ENCODE data around the gene OPCML. TPM values are rescaled to one million over a fixed set of nuclear protein-coding genes. Genes with fewer than 3 reads are reported as not detected.

The OPCML gene
- total RNA-seq, 1 donor from 2014 or later, result 0.61 TPM

GRCh38 chr11:132770829-132771530, 761.3 kb downstream of the OPCML start:
- no peak overlapping the region for H3K27ac Mint-ChIP-seq (ENCODE audit: unreplicated experiment)
- DNase-seq, result no peak
- peaks cover 2% of the 10 kb centered on the region for H3K9me3 Mint-ChIP-seq (ENCODE audit: unreplicated experiment)
- peaks cover 6% of the 10 kb centered on the region for H3K4me1 Mint-ChIP-seq (ENCODE audit: low read depth, unreplicated experiment)
- H3K27me3 Mint-ChIP-seq (ENCODE audit: unreplicated experiment), result no peaks in the 10 kb centered on the region
- TF ChIP-seq CTCF (IDR thresholded peaks at IDR 0.05; ENCODE audit: partially characterized antibody, unreplicated experiment), result no peak
- no peaks in the 10 kb centered on the region for H3K36me3 Mint-ChIP-seq (ENCODE audit: unreplicated experiment)
- no peak overlapping the region for H3K4me3 Mint-ChIP-seq (ENCODE audit: unreplicated experiment)

- H3K27ac Mint-ChIP-seq (ENCODE audit: unreplicated experiment), result no peak overlapping the region
- peaks cover 2% of the 10 kb centered on the region for H3K27me3 Mint-ChIP-seq (ENCODE audit: unreplicated experiment)
- no peaks in the 10 kb centered on the region for H3K4me1 Mint-ChIP-seq (ENCODE audit: low read depth, unreplicated experiment)
- DNase-seq, result no peak
- no peaks in the 10 kb centered on the region for H3K36me3 Mint-ChIP-seq (ENCODE audit: unreplicated experiment)
- no peak for TF ChIP-seq CTCF (IDR thresholded peaks at IDR 0.05; ENCODE audit: partially characterized antibody, unreplicated experiment)
- no peaks in the 10 kb centered on the region for H3K9me3 Mint-ChIP-seq (ENCODE audit: unreplicated experiment)
- no peak overlapping the region for H3K4me3 Mint-ChIP-seq (ENCODE audit: unreplicated experiment)
Measured at GRCh38 chr11:132763503-132763902, 768.8 kb downstream of the OPCML start.

- Mint-ChIP-seq H3K4me1 (ENCODE audit: low read depth, unreplicated experiment) (no peaks in the 10 kb centered on the region), H3K4me3 (ENCODE audit: unreplicated experiment) (no peak overlapping the region), H3K36me3 (ENCODE audit: unreplicated experiment) (peaks cover 5% of the 10 kb centered on the region), H3K27ac (ENCODE audit: unreplicated experiment) (no peak overlapping the region), H3K27me3 (ENCODE audit: unreplicated experiment) (no peaks in the 10 kb centered on the region), H3K9me3 (ENCODE audit: unreplicated experiment) (no peaks in the 10 kb centered on the region)
- TF ChIP-seq CTCF (IDR thresholded peaks at IDR 0.05; ENCODE audit: partially characterized antibody, unreplicated experiment), result no peak
- DNase-seq, result no peak
Measured at GRCh38 chr11:132755934-132756333, 776.4 kb downstream of the OPCML start.

- TF ChIP-seq CTCF (IDR thresholded peaks at IDR 0.05; ENCODE audit: partially characterized antibody, unreplicated experiment), result no peak
- H3K4me1 Mint-ChIP-seq (ENCODE audit: low read depth, unreplicated experiment), result no peaks in the 10 kb centered on the region
- peaks cover 1% of the 10 kb centered on the region for H3K9me3 Mint-ChIP-seq (ENCODE audit: unreplicated experiment)
- H3K36me3 Mint-ChIP-seq (ENCODE audit: unreplicated experiment), result peaks cover 5% of the 10 kb centered on the region
- no peaks in the 10 kb centered on the region for H3K27me3 Mint-ChIP-seq (ENCODE audit: unreplicated experiment)
- H3K27ac Mint-ChIP-seq (ENCODE audit: unreplicated experiment), result no peak overlapping the region
- no peak overlapping the region for H3K4me3 Mint-ChIP-seq (ENCODE audit: unreplicated experiment)
- DNase-seq, result no peak
Measured at GRCh38 chr11:132751516-132752250, 780.6 kb downstream of the OPCML start.

GRCh38 chr11:132746305-132746704, 786.0 kb downstream of the OPCML start:
- Mint-ChIP-seq H3K4me1 (ENCODE audit: low read depth, unreplicated experiment) (no peaks in the 10 kb centered on the region), H3K36me3 (ENCODE audit: unreplicated experiment) (no peaks in the 10 kb centered on the region), H3K4me3 (ENCODE audit: unreplicated experiment) (no peak overlapping the region), H3K9me3 (ENCODE audit: unreplicated experiment) (peaks cover 2% of the 10 kb centered on the region), H3K27ac (ENCODE audit: unreplicated experiment) (no peak overlapping the region), H3K27me3 (ENCODE audit: unreplicated experiment) (no peaks in the 10 kb centered on the region)
- no peak for DNase-seq
- TF ChIP-seq CTCF (IDR thresholded peaks at IDR 0.05; ENCODE audit: partially characterized antibody, unreplicated experiment), result no peak
